SJCRH30 (cell line): ENCODE measurements around the gene POGLUT3. TPM values are rescaled to one million over a fixed set of nuclear protein-coding genes. Genes with fewer than 3 reads are reported as not detected.

Experiments used
- DNase-seq, 2 experiments: peaks; one replicate each; pipeline ENCODE4 v3.0.0-alpha.2; 2015 to 2020
- H3K27ac ChIP-seq: fragments of 250-450 bp; sonication (Bioruptor Pico); 2 replicates; pipeline ENCODE4 v1.5.1; 2020; ENCODE audit warnings: mild to moderate bottlenecking, moderate library complexity
- H3K27me3 ChIP-seq: fragments of 250-450 bp; sonication (Bioruptor Pico); 2 replicates; pipeline ENCODE4 v1.5.1; 2020; ENCODE audit warnings: mild to moderate bottlenecking, moderate library complexity
- H3K36me3 ChIP-seq: fragments of 250-450 bp; sonication (Bioruptor Pico); 2 replicates; pipeline ENCODE4 v1.5.1; 2020; ENCODE audit warnings: mild to moderate bottlenecking, moderate library complexity
- H3K4me1 ChIP-seq: fragments of 250-450 bp; sonication (Bioruptor Pico); 2 replicates; pipeline ENCODE4 v1.5.1; 2020; ENCODE audit warnings: mild to moderate bottlenecking, moderate library complexity
- H3K4me3 ChIP-seq: fragments of 250-450 bp; sonication (Bioruptor Pico); 2 replicates; pipeline ENCODE4 v1.5.1; 2020; ENCODE audit warnings: mild to moderate bottlenecking, moderate library complexity
- H3K9me3 ChIP-seq: fragments of 250-450 bp; sonication (Bioruptor Pico); replicated peaks from 2 replicates; pipeline ENCODE4 v1.5.1; 2020; ENCODE audit warnings: mild to moderate bottlenecking, moderate library complexity
- total RNA-seq: library from RNA; depleted of rRNA; stranded (reverse); fragments of >200 nt; shearing (Covaris generic); gene quantifications from 2 replicates; pipeline ENCODE4 v1.2.3, GENCODE V29; 2014; rRNA removed

Gene POGLUT3
- total RNA-seq, 1 experiment from 2014 or later: 32.2 TPM

DNA sequence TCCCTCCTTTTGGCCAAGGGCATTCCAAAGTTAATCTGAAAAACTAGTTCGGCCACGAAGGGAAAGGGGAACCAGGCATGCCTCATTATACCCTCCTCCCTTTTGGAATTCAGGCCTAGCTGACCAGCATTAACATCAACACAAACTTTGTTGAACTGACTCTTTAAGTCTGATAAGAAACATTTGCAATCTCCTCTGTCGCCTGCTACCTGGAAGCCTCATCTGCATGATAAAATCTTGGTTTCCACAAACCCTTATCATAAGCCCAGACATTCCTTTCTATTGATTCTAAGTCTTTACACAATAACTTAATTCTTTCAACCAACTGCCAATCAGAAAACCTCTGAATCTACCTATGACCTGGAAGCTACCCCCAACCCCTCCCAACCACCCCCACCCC lies 11.4 kb downstream of the POGLUT3 start:
- no peaks in the 10 kb centered on the region for H3K4me1 ChIP-seq
- H3K36me3 ChIP-seq: 0 out of 2 replicates have a peak, but pooled peaks cover 2% of the 10 kb centered on the region
- no peak overlapping the region for H3K27ac ChIP-seq
- H3K27me3 ChIP-seq: no peaks in the 10 kb centered on the region
- H3K9me3 ChIP-seq: no peaks in the 10 kb centered on the region
- H3K4me3 ChIP-seq: no peak overlapping the region
- DNase-seq: no peak

DNA sequence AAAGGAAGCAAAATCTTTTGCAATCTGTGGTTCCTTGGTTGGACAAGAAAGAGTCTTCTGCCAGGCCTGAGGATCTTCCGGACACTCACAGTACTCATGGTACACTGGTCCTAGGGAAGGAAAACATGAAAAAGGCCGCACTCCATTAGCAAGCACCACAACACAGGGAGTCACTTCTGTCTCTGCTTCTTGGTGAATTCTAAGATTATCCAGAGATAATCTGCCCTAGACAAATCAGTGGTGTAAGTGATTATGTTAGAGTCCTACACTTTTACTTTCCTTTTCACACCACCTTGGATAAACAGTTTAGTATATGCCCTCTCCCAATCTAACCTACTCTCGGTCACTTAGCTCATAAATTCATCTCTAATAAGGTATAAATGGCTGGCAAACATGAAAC lies 11.9 kb downstream of the POGLUT3 start:
- Histone ChIP-seq H3K36me3 (0 out of 2 replicates have a peak, but pooled peaks cover 2% of the 10 kb centered on the region), H3K27me3 (no peaks in the 10 kb centered on the region), H3K4me1 (no peaks in the 10 kb centered on the region), H3K4me3 (no peak overlapping the region), H3K27ac (no peak overlapping the region), H3K9me3 (no peaks in the 10 kb centered on the region)
- no peak for DNase-seq

DNA sequence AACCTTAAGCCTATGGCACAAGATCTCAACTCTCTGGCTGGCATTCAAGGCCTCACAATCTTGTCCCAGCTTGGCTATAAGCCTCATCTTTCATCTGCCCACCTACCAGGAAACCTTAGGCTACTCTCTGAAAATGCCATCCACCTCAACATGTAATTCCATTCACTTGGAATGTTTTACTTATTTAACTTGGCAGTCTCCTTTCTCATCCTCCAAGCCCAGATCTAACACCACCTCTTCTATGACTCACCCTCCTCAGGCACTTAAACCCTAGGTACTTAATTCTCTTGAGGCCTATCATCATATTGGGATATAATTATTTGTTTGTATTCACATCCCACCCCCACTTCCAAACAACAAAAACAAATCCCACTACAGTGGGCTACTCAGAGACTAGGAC lies 15.0 kb downstream of the POGLUT3 start:
- H3K27ac ChIP-seq: no peak overlapping the region
- no peaks in the 10 kb centered on the region for H3K27me3 ChIP-seq
- H3K9me3 ChIP-seq: no peaks in the 10 kb centered on the region
- no peak for DNase-seq
- H3K4me1 ChIP-seq: no peaks in the 10 kb centered on the region
- 0 out of 2 replicates have a peak, but pooled peaks cover 2% of the 10 kb centered on the region for H3K36me3 ChIP-seq
- H3K4me3 ChIP-seq: no peak overlapping the region

DNA sequence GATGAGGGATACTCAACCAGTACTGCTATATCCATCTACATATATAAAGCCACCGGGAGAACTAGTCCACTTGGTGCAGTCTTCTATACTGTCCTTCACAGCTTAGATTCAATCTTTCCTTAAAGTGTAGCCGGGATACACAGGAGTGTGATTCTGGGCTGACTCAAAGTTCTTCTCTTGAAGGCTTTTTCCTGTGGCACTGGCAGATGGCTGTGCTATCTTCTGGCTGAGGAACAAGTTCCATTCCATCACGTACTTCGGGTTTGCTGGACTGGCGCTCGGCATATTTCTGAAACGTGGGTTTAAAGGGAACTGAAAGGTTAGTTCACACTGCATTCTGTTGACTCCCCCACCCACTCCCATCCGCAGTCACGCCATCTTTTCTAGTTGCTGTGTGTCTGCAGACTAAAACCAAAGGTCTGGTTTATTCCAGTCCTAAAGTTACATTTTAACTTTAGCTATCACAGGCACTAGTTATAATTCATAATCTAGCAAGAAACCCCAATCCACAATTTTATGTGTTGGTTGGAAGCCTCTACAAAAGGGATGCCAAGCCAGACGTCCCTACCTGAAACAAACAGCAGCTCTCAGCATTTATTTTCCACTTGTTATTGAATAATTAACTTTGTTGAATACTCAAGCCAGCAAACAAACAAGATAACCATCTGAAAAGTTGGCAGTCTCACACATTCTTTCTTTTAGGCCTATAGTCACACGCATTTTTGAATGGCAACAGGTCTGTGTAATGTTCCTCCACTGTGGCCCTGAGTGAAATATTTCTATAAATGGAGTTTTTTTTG lies 23.3 kb downstream of the POGLUT3 start:
- Histone ChIP-seq H3K36me3 (peaks cover 3% of the 10 kb centered on the region; the same call in 1 of the 2 replicates), H3K4me3 (no peak overlapping the region), H3K9me3 (no peaks in the 10 kb centered on the region), H3K27me3 (no peaks in the 10 kb centered on the region), H3K27ac (no peak overlapping the region), H3K4me1 (no peaks in the 10 kb centered on the region)
- no peak for DNase-seq

DNA sequence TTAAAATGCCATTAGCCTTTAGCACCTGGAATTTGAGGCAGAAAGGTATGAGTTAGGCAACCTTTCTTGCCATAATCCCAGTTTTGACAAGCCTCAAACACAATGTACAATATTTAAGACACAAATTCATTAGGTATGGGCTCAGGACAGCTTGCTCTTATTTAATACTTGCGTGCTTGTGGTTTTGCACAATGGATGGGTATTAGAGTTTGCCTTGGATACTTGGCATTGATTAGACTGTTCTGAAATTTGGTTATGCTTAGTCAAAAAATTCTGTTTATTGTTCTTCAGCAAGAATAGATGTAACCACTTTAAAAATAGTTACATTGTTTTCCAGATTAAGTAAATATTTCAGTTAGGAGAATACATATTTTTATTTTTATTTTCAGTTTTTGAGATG lies 25.5 kb downstream of the POGLUT3 start:
- no peak overlapping the region for H3K4me3 ChIP-seq
- H3K9me3 ChIP-seq: no peaks in the 10 kb centered on the region
- H3K4me1 ChIP-seq: no peaks in the 10 kb centered on the region
- H3K27me3 ChIP-seq: no peaks in the 10 kb centered on the region
- peaks cover 3% of the 10 kb centered on the region; the same call in 1 of the 2 replicates for H3K36me3 ChIP-seq
- DNase-seq: no peak
- no peak overlapping the region for H3K27ac ChIP-seq

DNA sequence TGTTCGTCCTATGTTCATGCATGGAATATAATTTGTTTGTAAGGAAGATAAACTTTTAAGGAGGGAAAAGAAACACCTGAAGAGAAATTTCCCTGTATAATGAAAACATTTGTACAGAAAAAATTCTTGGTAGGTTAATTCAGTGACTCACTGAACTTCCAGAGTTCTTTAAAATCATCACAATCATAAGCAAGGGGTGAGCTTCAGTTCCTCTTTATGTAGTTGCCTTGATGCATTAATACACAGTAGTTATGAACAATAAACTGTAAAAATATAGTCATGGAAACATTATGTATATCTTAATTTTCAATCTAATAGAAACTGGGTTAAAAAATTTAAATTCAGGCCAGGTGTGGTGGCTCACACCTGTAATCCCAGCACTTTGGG lies 29.7 kb downstream of the POGLUT3 start:
- no peaks in the 10 kb centered on the region for H3K9me3 ChIP-seq
- H3K36me3 ChIP-seq: no peaks in the 10 kb centered on the region
- H3K27me3 ChIP-seq: no peaks in the 10 kb centered on the region
- H3K4me3 ChIP-seq: no peak overlapping the region
- H3K27ac ChIP-seq: no peak overlapping the region
- no peak for DNase-seq
- H3K4me1 ChIP-seq: no peaks in the 10 kb centered on the region

DNA sequence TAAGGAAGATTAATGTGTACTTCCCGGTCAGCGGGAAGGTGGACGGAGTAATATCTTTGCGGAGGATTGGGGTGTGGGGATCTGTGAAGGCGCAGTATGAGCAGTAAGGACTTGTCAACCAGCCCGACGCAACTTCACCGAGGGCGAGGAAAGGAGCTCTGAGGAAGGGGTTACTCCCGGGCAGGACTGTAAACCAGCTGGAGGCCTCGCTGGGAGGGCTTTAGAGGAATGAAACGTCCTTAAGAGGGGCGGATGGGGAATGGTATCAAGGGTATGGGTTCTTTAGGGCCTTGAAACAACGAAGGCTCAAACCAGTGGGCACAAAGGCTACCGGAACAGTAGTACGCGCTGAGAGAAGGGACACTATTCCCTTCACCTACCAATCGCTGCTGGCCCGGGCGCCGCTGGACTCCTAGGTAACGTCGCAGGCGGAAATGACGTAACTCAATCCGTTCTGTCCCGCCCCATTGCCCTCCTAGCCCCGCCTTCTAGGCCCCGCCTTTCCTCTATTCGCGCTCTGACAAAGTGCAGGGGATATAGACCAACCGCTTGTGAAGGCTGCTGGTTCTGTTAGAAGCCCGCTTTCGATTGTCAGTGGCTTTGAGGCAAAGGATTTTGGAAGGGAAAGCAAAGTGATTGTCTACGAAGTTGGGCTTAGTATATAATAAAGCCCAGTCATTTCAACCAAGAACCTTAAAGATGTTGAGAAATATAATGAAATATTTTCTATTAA lies 30.9 kb downstream of the POGLUT3 start, which contains the start of gene C11orf65:
Gene C11orf65 (minus strand): TSS at position 439 of the 733 bp plus-strand sequence. CDS start 5,970 bp downstream, outside the sequence.
- Histone ChIP-seq H3K4me1 (no peaks in the 10 kb centered on the region), H3K36me3 (no peaks in the 10 kb centered on the region), H3K27me3 (no peaks in the 10 kb centered on the region), H3K27ac (peak within 1 kb of the TSS; percentile 73), H3K9me3 (no peaks in the 10 kb centered on the region), H3K4me3 (peak within 1 kb of the TSS; percentile 65)
- peak; percentile 92 to 96 for DNase-seq

DNA sequence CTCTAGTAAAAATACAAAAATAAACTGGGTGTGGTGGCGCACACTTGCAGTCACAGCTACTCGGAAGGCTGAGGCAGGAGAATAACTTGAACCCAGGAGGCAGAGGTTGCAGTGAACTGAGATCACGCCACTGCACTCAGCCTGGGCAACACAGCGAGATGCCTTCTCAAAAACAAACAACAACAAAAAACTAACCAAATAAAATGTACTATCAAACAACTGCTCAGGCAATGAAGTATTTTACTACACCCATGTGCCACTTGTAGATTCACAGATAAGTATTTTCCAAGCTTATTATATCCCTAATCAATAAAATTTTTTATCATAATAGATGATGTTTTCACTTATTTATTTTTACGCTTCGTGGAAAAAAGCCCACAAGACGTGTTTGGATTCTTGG lies 31.8 kb downstream of the POGLUT3 start:
- peak overlapping the region; percentile 73 for H3K27ac ChIP-seq
- H3K4me1 ChIP-seq: no peaks in the 10 kb centered on the region
- DNase-seq: no peak
- H3K9me3 ChIP-seq: no peaks in the 10 kb centered on the region
- no peaks in the 10 kb centered on the region for H3K27me3 ChIP-seq
- H3K36me3 ChIP-seq: no peaks in the 10 kb centered on the region
- peak overlapping the region; percentile 65 for H3K4me3 ChIP-seq

DNA sequence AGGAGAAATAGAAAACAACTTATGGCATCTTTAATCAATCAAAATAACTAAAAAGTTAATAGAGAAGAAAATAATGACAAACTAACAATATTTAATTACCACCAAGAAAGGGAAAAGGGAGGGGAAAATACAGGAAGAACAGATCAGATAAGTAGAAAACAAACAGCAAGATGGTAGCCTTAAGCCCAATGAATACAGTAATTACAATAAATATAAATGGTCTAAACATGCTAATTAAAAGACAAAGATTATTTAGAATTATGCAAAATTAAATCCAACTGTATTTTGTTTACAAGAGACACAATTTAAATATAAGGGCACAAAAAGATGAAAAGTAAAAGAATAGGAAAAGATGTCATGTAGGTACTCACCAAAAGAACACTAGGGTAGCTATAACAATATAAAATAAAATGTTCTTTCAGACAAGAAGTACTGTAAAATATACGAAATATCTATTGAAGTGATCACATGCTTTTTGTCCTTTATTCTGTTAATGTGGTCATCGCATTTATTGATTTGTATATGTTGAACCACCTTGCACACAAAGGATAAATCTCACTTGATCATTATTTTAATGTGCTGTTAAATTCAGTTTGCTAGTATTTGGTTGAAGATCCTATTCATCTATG lies 44.9 kb downstream of the POGLUT3 start:
- no peaks in the 10 kb centered on the region for H3K4me1 ChIP-seq
- no peaks in the 10 kb centered on the region for H3K36me3 ChIP-seq
- H3K27ac ChIP-seq: no peak overlapping the region
- DNase-seq: no peak
- H3K4me3 ChIP-seq: no peak overlapping the region
- no peaks in the 10 kb centered on the region for H3K27me3 ChIP-seq
- H3K9me3 ChIP-seq: no peaks in the 10 kb centered on the region; the same call in 1 of the 2 replicates

Other genes starting within 250 kb of the POGLUT3 start
- 0.46 and 0.49 TPM in 2 replicates for gene C11orf65, start 30.9 kb downstream of the POGLUT3 start, total RNA-seq
- gene EXPH5, start 95.4 kb upstream of the POGLUT3 start, total RNA-seq: 0.14 and 0.23 TPM in 2 replicates
- 39.1 and 43.4 TPM in 2 replicates for gene DDX10, start 166.7 kb upstream of the POGLUT3 start, total RNA-seq